ENCODE measurements around the gene HDDC2. TPM values are rescaled to one million over a fixed set of nuclear protein-coding genes. Genes with fewer than 3 reads are reported as not detected.

The HDDC2 gene
- total RNA-seq, 4 donors from 2014 or later: 19.9 to 56.9 (median 40.8) TPM

DNA sequence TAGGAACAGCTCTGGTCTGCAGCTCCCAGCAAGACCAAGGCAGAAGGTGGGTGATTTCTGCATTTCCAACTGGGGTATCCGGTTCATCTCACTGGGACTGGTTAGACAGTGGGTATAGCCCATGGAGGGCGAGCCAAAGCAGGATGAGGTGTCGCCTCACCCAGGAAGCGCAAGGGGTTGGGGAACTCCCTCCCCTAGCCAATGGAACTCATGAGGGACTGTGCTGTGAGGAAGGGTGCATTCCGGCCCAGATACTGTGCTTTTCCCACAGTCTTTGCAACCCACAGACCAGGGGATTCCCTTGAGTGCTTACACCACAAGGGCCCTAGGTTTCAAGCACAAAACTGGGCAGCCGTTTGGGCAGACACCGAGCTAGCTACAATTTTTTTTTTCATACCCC lies 21.8 kb downstream of the HDDC2 start:
- Histone ChIP-seq H3K9me3 (no peaks in the 10 kb centered on the region), H3K4me3 (no peak overlapping the region), H3K27me3 (no peaks in the 10 kb centered on the region), H3K4me1 (no peaks in the 10 kb centered on the region), H3K27ac (no peak overlapping the region), H3K36me3 (peaks cover 0 to 27% (median 0%) of the 10 kb centered on the region in 3 donors)
- TF ChIP-seq, protein P1, sequence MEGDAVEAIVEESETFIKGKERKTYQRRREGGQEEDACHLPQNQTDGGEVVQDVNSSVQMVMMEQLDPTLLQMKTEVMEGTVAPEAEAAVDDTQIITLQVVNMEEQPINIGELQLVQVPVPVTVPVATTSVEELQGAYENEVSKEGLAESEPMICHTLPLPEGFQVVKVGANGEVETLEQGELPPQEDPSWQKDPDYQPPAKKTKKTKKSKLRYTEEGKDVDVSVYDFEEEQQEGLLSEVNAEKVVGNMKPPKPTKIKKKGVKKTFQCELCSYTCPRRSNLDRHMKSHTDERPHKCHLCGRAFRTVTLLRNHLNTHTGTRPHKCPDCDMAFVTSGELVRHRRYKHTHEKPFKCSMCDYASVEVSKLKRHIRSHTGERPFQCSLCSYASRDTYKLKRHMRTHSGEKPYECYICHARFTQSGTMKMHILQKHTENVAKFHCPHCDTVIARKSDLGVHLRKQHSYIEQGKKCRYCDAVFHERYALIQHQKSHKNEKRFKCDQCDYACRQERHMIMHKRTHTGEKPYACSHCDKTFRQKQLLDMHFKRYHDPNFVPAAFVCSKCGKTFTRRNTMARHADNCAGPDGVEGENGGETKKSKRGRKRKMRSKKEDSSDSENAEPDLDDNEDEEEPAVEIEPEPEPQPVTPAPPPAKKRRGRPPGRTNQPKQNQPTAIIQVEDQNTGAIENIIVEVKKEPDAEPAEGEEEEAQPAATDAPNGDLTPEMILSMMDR (IDR thresholded peaks at IDR 0.05): no peak
- no peak for TF ChIP-seq POLR2A (IDR thresholded peaks at IDR 0.05)
- DNase-seq: no peak

DNA sequence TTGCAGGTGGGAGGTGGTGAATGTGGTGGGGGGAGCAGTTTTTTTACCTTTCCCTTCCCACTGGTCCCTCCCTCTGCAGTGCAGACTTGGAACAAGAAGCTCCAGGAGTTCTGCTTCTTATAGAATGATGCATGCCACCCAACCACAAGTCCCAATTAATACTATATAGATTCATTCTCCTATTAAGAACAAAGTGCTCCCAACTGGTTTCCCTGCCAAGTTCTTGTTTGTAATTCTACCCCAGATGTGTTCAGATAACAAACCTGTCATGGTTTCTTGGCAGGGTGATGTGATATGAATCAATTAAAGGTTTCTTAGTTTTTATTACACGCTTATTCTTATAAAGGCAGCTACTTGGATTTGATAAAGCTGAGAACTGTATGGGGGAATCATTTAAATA lies 23.9 kb downstream of the HDDC2 start:
- TF ChIP-seq, protein P1 (IDR thresholded peaks at IDR 0.05): no peak
- no peak for TF ChIP-seq POLR2A (IDR thresholded peaks at IDR 0.05)
- H3K27me3 ChIP-seq: no peaks in the 10 kb centered on the region
- H3K36me3 ChIP-seq: peaks cover 0 to 37% (median 0%) of the 10 kb centered on the region in 3 donors
- H3K4me1 ChIP-seq: no peaks in the 10 kb centered on the region
- H3K4me3 ChIP-seq: no peak overlapping the region
- DNase-seq: no peak
- H3K9me3 ChIP-seq: no peaks in the 10 kb centered on the region
- no peak overlapping the region for H3K27ac ChIP-seq

DNA sequence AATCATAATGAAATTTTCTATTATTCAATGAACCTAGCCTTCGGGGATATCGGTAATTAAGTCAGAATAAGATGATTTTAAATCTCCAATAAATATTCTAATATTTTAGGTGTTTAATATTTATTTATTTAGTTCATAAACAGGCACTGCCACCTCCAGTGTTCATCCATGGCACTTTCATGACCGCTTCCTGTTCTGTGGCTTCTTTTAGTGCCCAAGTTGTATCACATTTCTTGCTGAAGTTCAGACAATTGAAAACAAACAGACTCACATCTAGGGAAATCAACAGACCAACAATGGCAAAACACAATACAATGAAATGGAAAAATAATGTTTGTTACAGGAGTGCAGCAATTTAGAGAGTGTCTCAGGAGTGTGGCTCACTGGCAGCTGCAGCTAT lies 26.0 kb downstream of the HDDC2 start:
- H3K4me1 ChIP-seq: no peaks in the 10 kb centered on the region
- H3K27ac ChIP-seq: no peak overlapping the region
- H3K4me3 ChIP-seq: no peak overlapping the region
- no peak for DNase-seq
- H3K27me3 ChIP-seq: no peaks in the 10 kb centered on the region
- TF ChIP-seq POLR2A (IDR thresholded peaks at IDR 0.05): no peak
- TF ChIP-seq, protein P1 (IDR thresholded peaks at IDR 0.05): no peak
- peaks cover 0 to 42% (median 0%) of the 10 kb centered on the region in 3 donors for H3K36me3 ChIP-seq
- no peaks in the 10 kb centered on the region for H3K9me3 ChIP-seq

DNA sequence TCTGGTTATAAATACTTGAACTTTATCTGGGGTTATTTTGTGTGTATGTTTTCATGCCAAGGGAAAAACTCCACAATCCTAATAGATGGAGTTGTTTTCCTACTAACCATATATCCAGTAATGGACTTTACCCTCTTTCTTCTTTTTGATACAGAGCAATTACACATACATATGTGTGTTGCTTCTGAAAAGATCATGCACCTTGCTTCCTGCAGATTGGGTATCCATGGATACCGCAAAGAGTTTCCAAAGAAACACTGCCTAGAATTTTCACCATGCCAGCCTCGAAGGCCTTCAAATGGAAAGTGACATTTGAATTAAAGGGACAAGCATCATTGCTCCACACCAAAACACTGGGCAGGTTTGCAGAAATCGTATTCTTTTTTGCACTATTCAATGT lies 26.8 kb downstream of the HDDC2 start:
- Histone ChIP-seq H3K4me1 (no peaks in the 10 kb centered on the region), H3K4me3 (no peak overlapping the region), H3K27me3 (no peaks in the 10 kb centered on the region), H3K36me3 (peaks cover 0 to 34% (median 0%) of the 10 kb centered on the region in 3 donors), H3K9me3 (no peaks in the 10 kb centered on the region), H3K27ac (no peak overlapping the region)
- no peak for DNase-seq
- no peak for TF ChIP-seq POLR2A (IDR thresholded peaks at IDR 0.05)
- TF ChIP-seq, protein P1 (IDR thresholded peaks at IDR 0.05): no peak

DNA sequence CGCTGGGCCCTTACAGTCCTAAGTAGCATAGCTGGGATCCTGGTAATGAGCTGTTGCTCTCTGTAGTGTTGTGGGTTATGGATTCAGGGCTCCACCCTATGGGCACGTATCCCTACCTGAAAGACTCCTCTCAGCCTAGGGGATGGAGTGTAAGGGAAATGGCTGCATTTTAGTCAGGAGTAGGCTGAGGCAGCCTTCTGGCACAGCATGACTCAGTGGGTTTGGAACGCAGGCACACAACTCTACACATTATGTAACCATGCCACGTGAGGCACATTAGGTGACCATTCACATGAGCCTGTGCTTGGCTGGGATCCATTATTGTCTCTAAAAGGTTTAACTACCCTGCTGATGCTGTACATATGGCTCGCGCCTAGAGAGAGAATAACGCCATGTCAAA lies 27.8 kb downstream of the HDDC2 start:
- no peak overlapping the region for H3K27ac ChIP-seq
- no peaks in the 10 kb centered on the region for H3K4me1 ChIP-seq
- TF ChIP-seq POLR2A (IDR thresholded peaks at IDR 0.05): no peak
- TF ChIP-seq, protein P1 (IDR thresholded peaks at IDR 0.05): no peak
- no peak overlapping the region for H3K4me3 ChIP-seq
- H3K27me3 ChIP-seq: no peaks in the 10 kb centered on the region
- peak in 1 of 3 donors; percentile 50 for DNase-seq
- peaks cover 0 to 33% (median 0%) of the 10 kb centered on the region in 3 donors for H3K36me3 ChIP-seq
- H3K9me3 ChIP-seq: no peaks in the 10 kb centered on the region

DNA sequence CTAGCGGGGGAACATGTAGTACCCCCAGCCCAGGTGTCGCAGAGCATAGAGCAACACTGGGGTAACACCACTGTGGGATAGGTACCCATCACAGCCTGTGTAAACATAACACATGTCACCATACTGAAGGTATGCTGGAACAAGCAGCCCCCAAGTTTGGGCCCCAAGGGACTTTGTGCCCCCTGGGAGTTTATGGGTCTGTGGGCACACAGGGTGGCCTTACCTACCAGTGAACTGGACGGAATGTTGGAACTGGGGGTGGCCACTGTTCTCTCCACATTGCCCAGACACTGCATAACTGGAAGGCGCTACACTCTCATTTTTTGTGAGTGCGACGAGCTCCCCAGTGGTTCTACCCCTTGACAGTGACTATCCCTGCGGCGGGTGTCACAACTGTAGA lies 28.5 kb downstream of the HDDC2 start:
- Histone ChIP-seq H3K9me3 (no peaks in the 10 kb centered on the region), H3K36me3 (peaks cover 0 to 33% (median 0%) of the 10 kb centered on the region in 3 donors), H3K4me1 (no peaks in the 10 kb centered on the region), H3K27me3 (no peaks in the 10 kb centered on the region), H3K27ac (no peak overlapping the region), H3K4me3 (no peak overlapping the region)
- no peak for DNase-seq
- TF ChIP-seq POLR2A (IDR thresholded peaks at IDR 0.05): no peak
- TF ChIP-seq, protein P1 (IDR thresholded peaks at IDR 0.05): no peak

Data from Peyer's patch (tissue), 4 donors.